Endothelial cell of umbilical vein (primary cell): ENCODE measurements around the gene CDC42BPB. TPM values are rescaled to one million over a fixed set of nuclear protein-coding genes. Genes with fewer than 3 reads are reported as not detected.

ENCODE experiments used
- BruUV-seq: library from RNA; stranded (reverse); fragments of 400-500 nt; replicated peaks from 2 replicates; lab custom pipeline; 2021; lab: Mats Ljungman, UMichigan
- CTCF ChIA-PET: fragments of 300-600, 350-600 bp; sonication (Branson Sonifier 250); formaldehyde crosslinking; loops from one replicate; lab custom pipeline; 2021; ENCODE audit warnings: antibody characterized with exemption, inconsistent platforms; lab: Charles Lee
- POLR2A ChIA-PET: fragments of 300-600, 350-600 bp; sonication (Branson Sonifier 250); formaldehyde crosslinking; loops from one replicate; lab custom pipeline; 2021; ENCODE audit warnings: antibody characterized with exemption, inconsistent platforms; lab: Charles Lee
- DNase-seq: peaks from one replicate; pipeline ENCODE4 v3.0.0-alpha.2; 2011; ENCODE audit warnings: low read depth, low spot score
- FAIRE-seq: peaks from 2 replicates; lab custom pipeline; 2011; peaks lifted over from hg19 to GRCh38; lab: Jason Lieb, UNC
- H2AFZ ChIP-seq: 2 replicates; pipeline ENCODE4 v1.6.0; 2012; ENCODE audit warnings: low read depth, low read length, control low read depth, inconsistent platforms
- H3K27ac ChIP-seq: 2 replicates; pipeline ENCODE4 v1.5.1; 2011; ENCODE audit warnings: low read depth, mild to moderate bottlenecking, control low read depth, low read length, moderate library complexity; ENCODE audit not compliant: insufficient read depth
- H3K27me3 ChIP-seq, 2 experiments: 2 replicates each; pipeline versions ENCODE4 v1.6.0 to v1.6.1; 2011; ENCODE audit warnings: low read length in 2 of 2, mixed read lengths in 1 of 2; ENCODE audit not compliant: control insufficient read depth in 2 of 2, insufficient read depth in 2 of 2
- H3K36me3 ChIP-seq, 2 experiments: 2 replicates in 1 of 2; 3 replicates in 1 of 2; pipeline ENCODE4 v1.5.1; 2011; ENCODE audit warnings: low read length in 2 of 2, mild to moderate bottlenecking in 1 of 2, moderate library complexity in 1 of 2; ENCODE audit not compliant: control insufficient read depth in 2 of 2, insufficient read depth in 2 of 2; ENCODE audit errors: extremely low read depth in 1 of 2
- H3K4me1 ChIP-seq: 3 replicates; pipeline ENCODE4 v1.5.1; 2011; ENCODE audit warnings: mild to moderate bottlenecking, low read length; ENCODE audit not compliant: control insufficient read depth, insufficient read depth; ENCODE audit errors: extremely low read depth
- H3K4me2 ChIP-seq: 2 replicates; pipeline ENCODE4 v1.6.1; 2011; ENCODE audit warnings: low read length, control low read depth, mixed read lengths; ENCODE audit not compliant: insufficient read depth
- H3K4me3 ChIP-seq, 3 experiments: fragments of 200-600 bp in 1 of 3; sonication (generic), shearing (Covaris generic) in 1 of 3; replicated peaks in 1 of 3; 2 replicates each; pipeline ENCODE4 v1.5.1; 2011 to 2016; ENCODE audit warnings: control low read depth in 3 of 3, low read length in 3 of 3, mild to moderate bottlenecking in 2 of 3, inconsistent platforms in 1 of 3, low read depth in 1 of 3, moderate library complexity in 1 of 3; ENCODE audit not compliant: insufficient read depth in 1 of 3
- H3K79me2 ChIP-seq: 2 replicates; pipeline ENCODE4 v1.6.0; 2012; ENCODE audit warnings: low read length, inconsistent platforms; ENCODE audit not compliant: control insufficient read depth, insufficient read depth
- H3K9ac ChIP-seq: replicated peaks from 2 replicates; pipeline ENCODE3; 2011; ENCODE audit warnings: low read length, control low read depth; ENCODE audit not compliant: insufficient read depth; ENCODE audit errors: extremely low read depth
- H3K9me1 ChIP-seq: replicated peaks from 3 replicates; pipeline ENCODE4 v1.6.0; 2011; ENCODE audit warnings: mild to moderate bottlenecking, low read length; ENCODE audit not compliant: control insufficient read depth, insufficient read depth; ENCODE audit errors: extremely low read depth
- H3K9me3 ChIP-seq: replicated peaks from 2 replicates; pipeline ENCODE4 v1.5.1; 2012; ENCODE audit warnings: low read length, inconsistent platforms; ENCODE audit not compliant: control insufficient read depth, insufficient read depth
- H4K20me1 ChIP-seq: replicated peaks from 2 replicates; pipeline ENCODE3; 2011; ENCODE audit warnings: mild to moderate bottlenecking, low read length; ENCODE audit not compliant: control insufficient read depth, insufficient read depth; ENCODE audit errors: extremely low read depth
- CTCF ChIP-seq, 2 donors: IDR thresholded peaks; 1 replicate in 1 of 2; 2 replicates in 1 of 2; pipeline ENCODE4 v1.5.1; 2011; ENCODE audit warnings: low read length in 2 of 2, mild to moderate bottlenecking in 2 of 2, moderate library complexity in 2 of 2, control low read depth in 1 of 2, inconsistent platforms in 1 of 2, low read depth in 1 of 2; ENCODE audit not compliant: insufficient read depth in 1 of 2; ENCODE audit errors: extremely low read depth in 1 of 2
- EZH2 ChIP-seq: IDR thresholded peaks from 2 replicates; pipeline ENCODE4 v1.6.1; 2012; ENCODE audit warnings: borderline replicate concordance, low read depth, mild to moderate bottlenecking, moderate library complexity, low read length, inconsistent platforms; ENCODE audit not compliant: severe bottlenecking
- FOS ChIP-seq: IDR thresholded peaks from 2 replicates; pipeline ENCODE4 v1.6.1; 2011; ENCODE audit warnings: mild to moderate bottlenecking, low read length, moderate library complexity, borderline replicate concordance; ENCODE audit not compliant: insufficient read depth
- GATA2 ChIP-seq: IDR thresholded peaks from 2 replicates; pipeline ENCODE4 v1.7.0; 2011; ENCODE audit warnings: low read depth, mild to moderate bottlenecking, moderate library complexity, mixed read lengths, low read length; ENCODE audit not compliant: insufficient read length, insufficient read depth
- JUN ChIP-seq: IDR thresholded peaks from 2 replicates; pipeline ENCODE4 v1.6.1; 2011; ENCODE audit warnings: borderline replicate concordance, low read depth; ENCODE audit not compliant: insufficient read length, insufficient read depth
- MYC ChIP-seq: IDR thresholded peaks from one replicate; pipeline ENCODE4 v1.6.1; 2011; ENCODE audit warnings: mild to moderate bottlenecking, low read depth, low read length
- POLR2A ChIP-seq: IDR thresholded peaks from 2 replicates; pipeline ENCODE4 v1.6.1; 2012; ENCODE audit warnings: low read depth, mild to moderate bottlenecking, control low read depth, low read length
- POLR2AphosphoS5 ChIP-seq: IDR thresholded peaks from 2 replicates; pipeline ENCODE4 v1.6.1; 2012; ENCODE audit warnings: low read depth, mild to moderate bottlenecking, control low read depth, low read length, moderate library complexity; ENCODE audit not compliant: insufficient read depth
- dilution Hi-C: fragments of 300-500 bp; cut with MboI; formaldehyde crosslinking; loops from one replicate; pipeline ENCODE4 v1.15.0; 2019; ENCODE audit warnings: low sequenced_read_pairs; ENCODE audit not compliant: extremely low pct_ligation_motif_present
- intact Hi-C: fragments of 100-400 bp; cut with micrococcal nuclease; formaldehyde crosslinking; loops from one replicate; pipeline ENCODE4 v1.10.0; 2022
- polyA plus RNA-seq, 4 experiments: library from polyadenylated mRNA; depleted of rRNA in 3 of 4; stranded (reverse) in 3 of 4; unstranded in 1 of 4; fragments of >200 nt; gene quantifications; 2 replicates each; pipeline versions ENCODE4 v1.2.1 to v1.2.3, GENCODE V29; 2011 to 2012; ENCODE audit warnings: missing spikeins in 1 of 4
- total RNA-seq: library from RNA; stranded (reverse); gene quantifications from 2 replicates; pipeline ENCODE4 v1.2.3, GENCODE V29; 2021
- TF ChIP-seq, protein P1 (sequence below): IDR thresholded peaks from 2 replicates; pipeline ENCODE4 v1.6.1; 2011; ENCODE audit not compliant: insufficient read depth, insufficient read length

Gene CDC42BPB
- total and polyA plus RNA-seq, 2 donors (not counting 3 experiments of a cell fraction or from before 2014, with no cell fraction given): 82.6 to 131 TPM

DNA sequence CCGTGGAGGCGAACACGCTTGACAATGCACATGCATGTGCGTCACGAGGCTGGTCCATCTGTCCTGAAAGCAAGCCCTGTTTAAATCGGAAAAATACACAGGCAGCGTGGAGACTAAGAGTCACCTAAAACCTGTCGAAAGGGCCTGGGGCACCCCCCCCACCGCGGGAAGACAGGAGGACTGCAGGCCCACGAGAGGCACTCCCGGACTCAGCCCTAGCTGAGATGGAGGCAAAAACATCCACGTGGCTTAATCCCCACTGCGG is 54.1 kb downstream of the CDC42BPB start:
- Histone ChIP-seq H3K4me3 (no peak overlapping the region), H3K9ac (no peak overlapping the region), H2AFZ (no peak overlapping the region), H3K4me1 (peaks cover 15% of the 10 kb centered on the region), H3K79me2 (peaks cover 56% of the 10 kb centered on the region), H3K27ac (no peak overlapping the region), H3K9me1 (no peaks in the 10 kb centered on the region), H3K36me3 (peaks cover 5 to 43% of the 10 kb centered on the region in 2 experiments), H4K20me1 (no peaks in the 10 kb centered on the region), H3K9me3 (no peaks in the 10 kb centered on the region), H3K4me2 (no peak overlapping the region), H3K27me3 (no peaks in the 10 kb centered on the region)
- intact Hi-C loops (no loop called here), dilution Hi-C loops (no loop called here)
- TF ChIP-seq, protein P1, sequence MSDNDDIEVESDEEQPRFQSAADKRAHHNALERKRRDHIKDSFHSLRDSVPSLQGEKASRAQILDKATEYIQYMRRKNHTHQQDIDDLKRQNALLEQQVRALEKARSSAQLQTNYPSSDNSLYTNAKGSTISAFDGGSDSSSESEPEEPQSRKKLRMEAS: no peak
- TF ChIP-seq FOS (no peak), POLR2AphosphoS5 (no peak), EZH2 (no peak), CTCF (IDR thresholded peaks at IDR 0.05; ENCODE audit: extremely low read depth in 1 of 2, insufficient read depth in 1 of 2, low read depth in 1 of 2, low read length in 2 of 2) (no peak), JUN (no peak), MYC (no peak), GATA2 (no peak), POLR2A (no peak)
- CTCF ChIA-PET: no interaction called here
- no TSS peak for BruUV-seq
- FAIRE-seq (no peak), DNase-seq (no peak)
- POLR2A ChIA-PET: no interaction called here
